NCI-H748 (cell line): ENCODE results near the gene ACSBG1.

ENCODE experiments used
- DNase-seq: peaks from one replicate; lab custom pipeline; 2025; ENCODE audit not compliant: unreplicated experiment; lab: John Stamatoyannopoulos, UW

ACSBG1 gene, protein sequence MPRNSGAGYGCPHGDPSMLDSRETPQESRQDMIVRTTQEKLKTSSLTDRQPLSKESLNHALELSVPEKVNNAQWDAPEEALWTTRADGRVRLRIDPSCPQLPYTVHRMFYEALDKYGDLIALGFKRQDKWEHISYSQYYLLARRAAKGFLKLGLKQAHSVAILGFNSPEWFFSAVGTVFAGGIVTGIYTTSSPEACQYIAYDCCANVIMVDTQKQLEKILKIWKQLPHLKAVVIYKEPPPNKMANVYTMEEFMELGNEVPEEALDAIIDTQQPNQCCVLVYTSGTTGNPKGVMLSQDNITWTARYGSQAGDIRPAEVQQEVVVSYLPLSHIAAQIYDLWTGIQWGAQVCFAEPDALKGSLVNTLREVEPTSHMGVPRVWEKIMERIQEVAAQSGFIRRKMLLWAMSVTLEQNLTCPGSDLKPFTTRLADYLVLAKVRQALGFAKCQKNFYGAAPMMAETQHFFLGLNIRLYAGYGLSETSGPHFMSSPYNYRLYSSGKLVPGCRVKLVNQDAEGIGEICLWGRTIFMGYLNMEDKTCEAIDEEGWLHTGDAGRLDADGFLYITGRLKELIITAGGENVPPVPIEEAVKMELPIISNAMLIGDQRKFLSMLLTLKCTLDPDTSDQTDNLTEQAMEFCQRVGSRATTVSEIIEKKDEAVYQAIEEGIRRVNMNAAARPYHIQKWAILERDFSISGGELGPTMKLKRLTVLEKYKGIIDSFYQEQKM

GRCh38 chr15:78234515-78235040 lies at the start of gene ACSBG1:
Gene ACSBG1, minus strand, starts transcription at chr15:78234565. Its CDS starts 64 bp downstream, at chr15:78234501.
- DNase-seq: no peak

DNA sequence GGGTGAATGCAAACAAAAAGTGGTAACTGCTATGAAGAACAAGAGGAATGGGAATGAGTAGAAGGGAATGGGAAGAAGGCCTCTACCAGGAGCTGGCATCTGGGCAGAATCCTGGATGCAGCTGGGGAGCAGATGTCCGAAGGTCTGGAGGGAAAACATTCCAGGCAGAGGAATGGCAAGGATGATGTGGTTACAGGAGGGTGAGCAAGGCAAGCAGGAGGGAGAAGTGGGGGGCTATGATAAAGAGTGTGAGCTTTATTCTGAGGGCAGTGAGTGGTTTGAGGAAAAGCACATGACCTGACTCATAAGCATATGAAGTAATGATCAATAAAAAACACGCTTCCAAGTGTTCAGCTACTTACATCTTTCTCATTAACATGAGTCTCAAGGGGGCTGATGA lies 48.0 kb upstream of the ACSBG1 start:
- no peak for DNase-seq

DNA sequence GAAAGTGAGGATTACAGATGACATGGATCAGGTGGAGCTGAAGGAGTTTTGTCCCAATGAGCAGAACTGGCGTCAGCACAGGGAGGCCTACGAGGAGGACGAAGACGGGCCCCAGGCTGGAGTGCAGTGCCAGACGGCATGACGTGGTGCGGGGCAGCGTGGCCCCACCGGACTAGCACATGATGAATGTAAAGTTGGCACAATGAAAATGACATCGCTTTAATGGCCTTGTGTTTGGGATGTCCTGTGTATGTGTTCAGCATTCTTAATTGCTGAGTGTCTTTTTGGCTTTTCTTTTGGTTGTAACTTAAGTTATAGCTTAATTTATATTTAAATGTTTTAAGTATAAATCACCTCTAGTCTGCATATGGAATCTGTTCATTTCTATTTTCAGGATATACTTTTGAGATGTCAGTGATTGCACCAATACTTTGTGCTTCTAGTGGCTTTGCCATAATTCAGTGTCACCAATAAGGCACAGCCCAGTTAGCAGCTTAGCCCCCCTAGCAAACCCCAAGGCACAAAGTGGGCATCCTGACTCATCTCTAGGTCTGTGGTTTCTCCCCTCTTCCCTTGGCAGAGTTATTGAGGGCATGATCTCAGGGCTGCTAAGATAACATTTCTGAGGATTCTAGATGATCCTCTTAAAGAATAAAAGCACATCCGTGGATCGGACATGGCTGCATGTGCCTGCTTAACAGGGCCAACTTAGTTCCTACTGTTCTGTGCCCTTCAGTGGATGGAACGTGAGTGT lies 46.1 kb upstream of the ACSBG1 start:
- DNase-seq: no peak

DNA sequence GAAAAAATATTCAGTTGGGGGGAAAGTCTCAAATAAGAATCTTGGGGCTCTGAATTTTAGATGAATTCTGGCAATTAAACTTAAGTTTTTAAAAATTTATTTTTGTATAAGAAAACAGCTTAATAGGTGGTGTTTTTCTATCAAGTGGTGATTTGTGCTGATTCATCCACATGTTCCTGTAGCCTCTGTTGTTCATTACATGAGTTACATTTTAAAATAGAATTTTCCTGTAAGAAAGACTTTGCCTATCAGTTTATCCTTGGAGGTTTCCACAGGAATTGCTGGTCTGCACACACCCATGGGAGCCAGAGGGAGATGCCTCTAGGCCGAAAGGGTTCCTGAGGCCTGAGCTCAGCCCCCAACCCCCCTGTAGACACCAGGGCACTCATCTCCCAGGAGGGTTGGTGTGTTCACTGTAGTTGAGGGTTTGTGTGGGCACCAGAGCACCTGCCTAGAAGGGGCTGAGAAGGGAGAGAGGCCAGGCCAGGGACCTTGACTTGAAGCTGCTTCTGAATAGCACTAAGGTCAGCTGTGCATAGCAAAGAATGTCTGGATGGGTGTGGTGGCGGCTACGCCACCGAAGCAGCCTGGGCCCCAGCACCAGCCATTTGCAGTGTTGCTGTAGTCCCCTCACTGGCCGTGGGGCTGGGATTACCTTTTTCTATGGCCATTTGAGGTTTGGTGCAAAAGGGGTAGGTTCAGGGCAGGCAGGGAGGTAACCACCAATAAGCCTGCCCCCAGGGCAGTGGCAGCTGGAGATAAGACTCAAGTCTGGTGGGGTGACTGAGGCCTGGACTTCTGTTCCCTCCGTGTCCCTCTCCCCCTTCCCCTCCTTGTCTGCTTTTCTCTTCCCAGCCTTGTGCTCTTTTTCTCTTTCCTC lies 41.9 kb upstream of the ACSBG1 start:
- DNase-seq: no peak

- no peak for DNase-seq
Observed at GRCh38 chr15:78274994-78275393, 40.6 kb upstream of the ACSBG1 start.

- peak; percentile 7 for DNase-seq
Observed at GRCh38 chr15:78272776-78273175, 38.4 kb upstream of the ACSBG1 start.

DNA sequence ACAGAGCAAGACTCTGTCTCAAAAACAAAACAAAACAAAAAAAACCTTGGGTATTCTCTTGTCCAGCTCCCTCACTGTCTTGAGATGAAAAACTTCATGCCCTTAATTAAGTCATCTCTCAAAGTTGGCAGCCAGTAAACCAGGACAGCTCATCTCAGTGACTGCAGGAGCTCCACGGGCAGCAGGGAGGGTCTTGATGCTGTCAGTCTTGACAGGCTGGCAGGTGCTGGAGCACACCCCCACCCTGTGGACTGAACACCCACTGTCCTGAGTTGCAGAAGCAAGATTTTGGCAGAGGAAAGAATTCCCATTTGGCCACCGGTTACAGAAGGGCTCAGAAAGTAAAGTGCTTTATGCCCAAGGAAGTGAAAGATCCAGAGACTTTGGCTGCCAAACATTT lies 38.0 kb upstream of the ACSBG1 start:
- no peak for DNase-seq

DNA sequence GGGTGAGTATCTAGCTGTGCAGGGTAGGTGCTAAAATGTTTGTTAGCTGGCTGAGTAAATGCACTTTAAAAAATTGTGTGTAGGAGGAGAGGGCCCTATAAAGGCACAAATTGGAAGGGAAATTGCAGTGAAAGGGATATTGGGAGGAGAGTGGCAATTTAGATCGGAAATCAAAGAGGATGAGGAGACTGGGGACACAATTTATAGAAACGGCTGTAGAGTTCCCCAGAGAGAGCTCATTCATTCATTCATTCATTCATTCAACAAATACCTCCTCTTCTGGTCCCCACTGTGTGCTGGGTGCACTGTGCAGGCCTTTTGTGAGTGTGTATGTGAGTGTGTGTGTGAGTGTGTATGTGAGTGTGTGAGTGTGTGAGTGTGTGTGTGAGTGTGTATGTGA lies 32.4 kb upstream of the ACSBG1 start:
- DNase-seq: no peak

GRCh38 chr15:78266229-78266628 lies 31.9 kb upstream of the ACSBG1 start:
- no peak for DNase-seq

DNA sequence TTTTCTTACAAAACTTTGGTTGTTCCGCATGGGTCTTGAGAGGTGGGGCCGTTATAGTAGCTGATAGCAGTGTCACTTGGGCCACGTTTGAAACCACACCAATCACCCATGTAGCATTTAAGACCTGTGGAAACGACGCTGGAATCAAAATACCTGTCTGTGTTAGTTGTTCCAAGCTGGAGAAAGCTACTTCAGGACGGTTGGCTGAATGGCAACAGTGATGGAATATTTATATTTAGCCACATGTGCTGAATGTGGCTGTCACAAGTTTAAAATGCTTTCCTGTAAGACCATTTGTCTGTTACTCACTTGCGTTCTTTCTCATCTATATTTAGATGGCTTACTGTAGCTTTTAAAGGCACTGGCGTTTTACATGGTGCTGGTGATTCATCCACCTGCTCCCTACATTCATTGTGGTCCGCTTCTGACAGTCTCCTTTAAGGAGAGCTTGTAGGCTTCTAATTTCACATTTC lies 31.4 kb upstream of the ACSBG1 start:
- no peak for DNase-seq

- no peak for DNase-seq
Observed at GRCh38 chr15:78265137-78265460, 30.7 kb upstream of the ACSBG1 start.

DNA sequence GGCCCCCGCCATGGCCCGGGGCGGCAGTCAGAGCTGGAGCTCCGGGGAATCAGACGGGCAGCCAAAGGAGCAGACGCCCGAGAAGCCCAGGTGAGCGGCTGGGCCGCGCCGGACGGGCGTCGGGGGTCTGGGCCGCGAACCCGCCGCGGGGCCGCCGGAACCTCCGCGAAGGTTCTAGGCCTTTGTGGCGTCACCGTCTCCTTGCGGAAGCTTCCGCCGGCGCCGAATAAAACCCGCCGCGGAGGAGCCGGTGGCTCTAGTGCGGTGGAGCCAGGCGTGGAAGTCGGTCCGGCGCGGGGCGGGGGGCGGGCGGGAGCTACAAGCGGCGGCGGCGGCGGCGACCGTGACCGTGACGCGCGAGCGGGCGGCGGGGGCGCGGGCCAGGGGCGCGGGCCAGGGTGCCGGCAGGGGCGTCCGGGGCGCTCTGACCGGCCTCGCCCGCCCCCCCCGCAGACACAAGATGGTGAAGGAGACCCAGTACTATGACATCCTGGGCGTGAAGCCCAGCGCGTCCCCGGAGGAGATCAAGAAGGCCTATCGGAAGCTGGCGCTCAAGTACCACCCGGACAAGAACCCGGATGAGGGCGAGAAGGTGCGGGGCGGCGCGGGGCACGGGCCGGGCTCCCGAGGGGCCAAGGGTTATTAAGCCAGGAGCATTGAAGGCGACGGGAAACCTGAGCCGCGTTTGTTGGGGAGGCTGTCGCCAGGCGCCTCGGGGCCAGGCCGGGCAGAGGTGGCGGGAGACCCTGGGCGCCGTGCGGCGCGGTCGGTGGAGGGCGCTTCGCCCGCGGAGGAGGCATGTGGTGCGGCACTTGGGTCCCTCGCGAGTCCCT lies 30.2 kb upstream of the ACSBG1 start, which contains the start of gene DNAJA4:
Gene DNAJA4 (plus strand): TSS at position 259 of the 833 bp plus-strand sequence. CDS start 202 bp downstream, at position 461.
- peak; percentile 43 for DNase-seq

DNA sequence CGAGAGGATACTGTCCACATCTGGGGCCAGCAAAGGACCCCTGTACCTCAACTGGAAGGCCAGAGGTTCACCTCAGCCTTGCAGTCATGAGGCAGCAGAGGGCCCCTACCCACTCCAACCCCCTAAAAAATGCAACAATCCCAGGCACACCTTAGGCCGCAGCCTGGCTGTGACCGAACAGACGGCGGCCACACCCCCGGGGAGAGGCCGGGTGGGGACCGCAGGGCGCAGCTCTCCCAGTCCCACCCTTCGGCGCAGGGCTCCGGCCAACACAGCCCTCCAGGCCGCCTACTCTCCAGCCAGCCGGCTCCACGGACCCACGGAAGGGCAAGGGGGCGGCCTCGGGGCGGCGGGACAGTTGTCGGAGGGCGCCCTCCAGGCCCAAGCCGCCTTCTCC lies 29.5 kb upstream of the ACSBG1 start:
- DNase-seq: no peak

- no peak for DNase-seq
Observed at GRCh38 chr15:78263351-78263781, 29.0 kb upstream of the ACSBG1 start.

DNA sequence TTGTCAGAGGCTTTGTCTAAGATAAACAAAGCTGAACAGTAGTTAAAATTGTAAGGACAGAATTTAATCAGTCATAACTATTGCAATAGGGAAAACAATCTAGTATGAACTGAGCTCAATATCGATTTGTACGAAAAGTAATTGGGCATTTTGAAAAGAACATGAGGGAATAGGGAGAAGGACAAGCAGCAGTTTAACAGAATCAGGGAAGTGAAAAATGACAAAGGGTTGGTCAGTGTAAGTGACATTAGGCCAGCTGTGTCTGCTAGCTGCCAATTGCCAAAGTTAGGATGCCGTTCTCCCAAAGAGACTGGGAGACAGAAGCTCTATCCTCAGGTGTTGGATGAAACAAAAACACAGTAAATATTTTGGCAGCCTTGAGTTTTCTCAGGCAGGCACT lies 26.7 kb upstream of the ACSBG1 start:
- DNase-seq: no peak

- no peak for DNase-seq
Observed at GRCh38 chr15:78260489-78260888, 26.1 kb upstream of the ACSBG1 start.

GRCh38 chr15:78259232-78259631 lies 24.9 kb upstream of the ACSBG1 start:
- DNase-seq: no peak

- DNase-seq: no peak
Observed at GRCh38 chr15:78257681-78258080, 23.3 kb upstream of the ACSBG1 start.

- no peak for DNase-seq
Observed at GRCh38 chr15:78256044-78256437, 21.7 kb upstream of the ACSBG1 start.
